SK-N-MC (cell line): Measurements from ENCODE around the gene SLC16A12.

Experiments
- EZH2 ChIP-seq: fragments of 200-600 bp; sonication (generic); IDR thresholded peaks from one replicate; pipeline ENCODE4 v1.6.1; 2017; ENCODE audit warnings: antibody characterized with exemption
- POLR2AphosphoS5 ChIP-seq: IDR thresholded peaks from 2 replicates; pipeline ENCODE4 v1.6.1; 2012; ENCODE audit warnings: mild to moderate bottlenecking, low read depth, low read length, borderline replicate concordance

DNA sequence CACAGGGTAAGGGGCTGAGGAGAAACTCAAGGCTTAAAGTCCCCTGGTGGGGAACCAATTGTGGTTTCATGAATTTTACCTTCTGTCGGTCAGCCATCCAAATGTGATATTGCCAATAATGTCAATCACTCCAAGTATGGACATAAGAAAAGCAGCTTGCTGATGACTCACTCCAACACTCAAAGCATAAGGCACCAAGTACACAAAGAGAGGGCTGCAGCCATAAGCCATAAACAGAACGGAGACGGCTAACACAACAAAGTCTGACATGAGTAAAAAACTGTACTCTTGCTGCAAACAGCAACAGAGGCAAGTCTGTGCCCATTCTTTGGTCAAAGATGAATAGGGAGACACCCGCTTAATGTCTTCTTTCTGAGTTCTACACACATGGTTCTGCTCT, 96.9 kb downstream of the SLC16A12 start:
- TF ChIP-seq EZH2 (no peak), POLR2AphosphoS5 (no peak)
